Femur (tissue), 1 donor: ENCODE data around the gene CEP20.

ENCODE experiments used
- DNase-seq: peaks from one replicate; pipeline ENCODE4 v3.0.0-alpha.2; 2017

Gene CEP20

DNA sequence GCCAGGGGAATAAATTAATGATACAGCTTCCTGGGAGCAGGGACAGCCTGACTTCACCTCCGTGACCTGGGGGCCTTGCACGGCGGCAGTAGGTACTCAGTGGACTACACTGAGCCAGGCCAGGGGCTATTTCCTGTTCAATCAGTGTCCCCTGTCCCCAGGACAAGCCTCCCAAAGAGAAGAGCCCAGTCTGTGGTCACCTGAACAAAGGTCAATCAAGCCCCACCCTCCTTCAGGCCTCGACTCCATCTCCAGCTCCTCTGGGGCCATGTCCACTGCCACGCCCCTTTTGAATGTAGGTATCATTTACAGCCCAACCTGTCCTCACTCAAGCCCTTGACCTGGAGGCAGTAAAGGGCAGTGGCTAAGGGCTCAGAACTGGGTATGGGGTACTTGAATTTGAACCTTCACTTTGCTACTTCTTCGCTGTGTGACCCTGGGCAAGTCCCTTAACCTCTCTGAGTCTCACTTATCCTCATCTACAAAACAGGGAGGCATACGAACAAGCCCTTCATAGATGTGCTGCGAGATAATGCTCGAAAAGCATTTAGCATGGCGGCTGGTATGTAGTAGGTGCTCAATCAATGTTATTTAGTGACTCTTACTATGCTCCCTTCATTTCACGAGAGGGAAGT is 60.6 kb downstream of the CEP20 start:
- no peak for DNase-seq

DNA sequence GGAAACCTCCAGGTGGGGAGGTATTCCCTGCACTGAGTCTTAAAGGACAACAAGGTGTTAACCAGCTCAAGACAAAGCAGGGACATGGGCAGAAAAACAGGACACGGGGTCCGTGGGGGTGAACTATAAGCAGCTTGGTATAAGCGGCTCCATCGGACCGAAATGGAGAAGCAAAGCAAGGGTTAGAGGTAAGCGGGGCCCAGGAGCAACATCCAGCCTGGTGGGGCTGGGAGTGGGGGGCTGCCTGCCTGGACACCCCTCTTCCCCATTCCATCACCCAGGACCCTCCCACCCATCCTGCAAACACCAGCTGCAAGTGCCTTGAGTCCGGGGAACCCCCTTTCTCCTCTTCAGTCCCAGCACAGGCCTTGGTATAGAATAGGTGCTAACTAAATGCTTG is 61.1 kb downstream of the CEP20 start:
- DNase-seq = no peak

DNA sequence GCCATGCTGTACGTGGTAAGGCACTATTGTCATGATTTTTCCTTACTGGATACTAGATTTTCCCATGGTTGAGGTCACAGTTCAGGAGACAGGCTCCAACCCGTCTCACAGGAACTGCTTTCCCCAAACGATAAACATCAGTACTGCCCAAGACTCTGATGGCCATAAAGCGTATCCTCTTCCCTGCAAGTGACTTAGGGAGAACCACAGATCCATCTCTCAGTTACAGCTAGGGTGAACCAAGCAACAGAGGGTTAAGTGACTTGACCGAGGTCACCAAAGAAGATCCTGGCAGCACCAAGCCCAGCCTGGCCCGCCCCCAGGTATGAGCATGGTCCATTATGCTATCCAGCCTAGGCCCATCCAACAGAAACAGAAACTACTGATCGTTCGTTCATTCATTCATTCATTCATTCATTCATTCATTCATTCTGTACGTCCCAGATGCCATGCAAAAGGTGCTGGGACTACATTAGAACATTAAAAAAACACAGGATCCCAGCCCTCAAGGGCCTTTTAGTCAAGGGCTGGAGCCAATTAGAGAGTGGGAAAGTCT is 62.6 kb downstream of the CEP20 start:
- no peak for DNase-seq

DNA sequence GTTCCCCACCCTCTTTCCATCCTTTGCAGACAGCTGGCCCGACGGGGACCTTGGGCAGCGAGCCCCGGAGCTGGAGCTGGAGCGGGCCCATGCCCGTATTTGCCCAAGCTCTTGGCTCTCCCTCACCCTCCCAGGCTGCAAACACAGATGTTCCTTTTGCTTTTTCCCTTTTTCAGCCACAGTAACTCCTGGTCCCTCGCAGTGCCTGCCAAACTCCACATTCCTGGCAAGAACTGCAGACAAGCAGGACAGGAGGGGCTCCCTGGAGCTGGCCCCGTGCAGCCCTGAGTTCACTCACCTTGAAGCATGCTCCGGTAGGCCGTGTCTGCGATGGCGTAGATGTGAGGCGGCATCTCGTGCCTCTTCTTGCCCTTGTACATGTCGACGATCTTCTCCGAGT is 65.4 kb downstream of the CEP20 start:
- DNase-seq = peak; percentile 86

DNA sequence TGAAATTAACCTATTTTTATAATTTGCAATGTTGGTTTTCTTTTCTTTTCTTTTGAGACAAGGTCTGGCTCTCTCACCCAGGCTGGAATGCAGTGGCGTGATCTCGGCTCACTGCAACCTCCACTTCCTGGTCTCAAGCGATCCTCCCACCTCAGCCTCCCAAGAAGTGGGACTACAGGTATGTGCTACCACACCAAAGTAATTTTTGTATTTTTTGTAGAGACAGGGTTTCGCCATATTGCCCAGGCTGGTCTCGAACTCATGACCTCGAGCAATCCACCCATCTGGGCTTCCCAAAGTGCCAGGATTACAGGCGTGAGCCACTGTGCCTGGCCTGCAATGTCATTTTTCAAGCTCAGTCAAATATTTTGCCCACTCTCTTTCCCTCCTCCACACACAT is 67.6 kb downstream of the CEP20 start:
- DNase-seq = no peak

DNA sequence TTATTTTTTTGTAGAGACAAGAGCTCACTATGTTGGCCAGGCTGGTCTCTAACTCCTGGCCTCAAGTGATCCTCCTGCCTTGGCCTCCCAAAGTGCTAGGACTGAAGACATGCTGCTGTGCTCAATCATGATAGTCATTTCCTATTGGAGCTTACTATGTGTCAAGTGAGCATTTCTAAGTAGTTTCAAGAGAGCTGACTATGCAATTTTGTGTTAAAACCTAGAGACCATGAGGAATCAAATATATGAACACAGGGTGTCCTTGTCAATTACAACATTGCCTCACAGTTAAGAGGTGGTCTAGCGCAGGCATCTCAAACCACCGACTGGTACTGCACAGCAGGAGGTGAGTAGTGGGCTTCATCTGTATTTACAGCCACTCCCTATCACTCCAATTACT is 69.4 kb downstream of the CEP20 start:
- no peak for DNase-seq

DNA sequence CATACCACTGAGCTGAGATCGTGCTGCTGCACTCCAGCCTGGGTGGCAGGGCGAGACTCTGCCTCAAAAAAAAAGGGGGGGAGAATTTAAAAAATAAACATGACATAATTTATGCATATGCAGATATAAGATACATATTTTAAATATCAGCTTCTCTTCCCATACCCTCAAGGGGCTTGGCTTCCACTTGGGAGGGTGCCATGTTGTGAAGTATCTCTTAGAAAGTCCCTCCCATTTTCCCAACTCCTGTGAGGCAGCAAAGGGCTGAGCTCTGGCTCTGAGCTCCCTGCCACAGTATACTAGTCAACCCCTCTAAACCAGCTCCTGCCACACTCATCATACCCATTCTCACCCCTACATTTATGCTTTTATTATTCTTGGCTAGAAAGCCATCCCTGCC is 71.0 kb downstream of the CEP20 start:
- DNase-seq = no peak

DNA sequence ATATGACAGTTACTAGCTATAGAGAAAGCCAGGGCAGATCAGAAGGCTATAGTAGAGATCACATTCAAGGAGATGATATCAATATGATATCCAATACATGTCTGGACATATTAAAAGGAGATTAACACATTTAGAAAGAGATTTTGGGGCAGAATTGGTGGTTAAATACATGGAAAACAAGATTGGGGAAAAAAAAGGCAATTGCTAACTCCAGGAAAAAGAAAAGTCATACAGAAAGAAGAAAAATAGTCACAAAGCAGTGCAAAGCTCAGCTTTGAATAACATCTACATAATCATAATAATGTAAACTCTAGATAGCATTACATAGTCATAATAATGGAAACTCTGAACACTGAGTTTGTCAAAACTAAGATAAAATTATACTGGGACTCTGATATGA is 72.2 kb downstream of the CEP20 start:
- DNase-seq = no peak
